B cell (primary cell): ENCODE measurements around the gene ANKRD61. TPM values are rescaled to one million over a fixed set of nuclear protein-coding genes. Genes with fewer than 3 reads are reported as not detected.
"Not testable (repeated sequence)": the region's sequence is repeated elsewhere in the genome, so short reads cannot be mapped to it uniquely, and the experiment has no call there.

Source experiments
- ATAC-seq: fragments of 200-7000 bp; cut with Tn5 transposase; one replicate; pipeline ENCODE4 v1.10.0; 2021; ENCODE audit warnings: low read depth, mild to moderate bottlenecking, moderate number of reproducible peaks, moderate library complexity
- CTCF ChIA-PET: fragments of 350-600 bp; sonication (Branson Sonifier 250); formaldehyde crosslinking; loops from one replicate; lab custom pipeline; 2021; ENCODE audit warnings: antibody characterized with exemption, inconsistent platforms; lab: Charles Lee
- POLR2A ChIA-PET: fragments of 350-600 bp; sonication (Branson Sonifier 250); formaldehyde crosslinking; loops from one replicate; lab custom pipeline; 2021; ENCODE audit warnings: antibody characterized with exemption; lab: Charles Lee
- DNase-seq: peaks from one replicate; pipeline ENCODE4 v3.0.0; 2013
- H2AFZ ChIP-seq: 2 replicates; pipeline ENCODE4 v1.6.1; 2012; ENCODE audit warnings: mild to moderate bottlenecking, low read depth, low read length; ENCODE audit not compliant: insufficient read depth, poor library complexity, severe bottlenecking
- H3K27ac ChIP-seq, 2 donors: 1 replicate in 1 of 2; 2 replicates in 1 of 2; pipeline ENCODE4 v1.5.1; 2012 to 2013; ENCODE audit warnings: low read length in 2 of 2, mild to moderate bottlenecking in 2 of 2, moderate library complexity in 1 of 2
- H3K27me3 ChIP-seq, 4 experiments: fragments of 200-600 bp in 1 of 4; sonication (generic) in 1 of 4; replicated peaks in 1 of 4; 1 replicate in 2 of 4; 2 replicates in 2 of 4; pipeline versions ENCODE4 v1.6.1 to v1.7.0; 2013 to 2016; ENCODE audit warnings: low read length in 3 of 4, mild to moderate bottlenecking in 2 of 4, mixed read lengths in 1 of 4, moderate library complexity in 1 of 4; ENCODE audit not compliant: insufficient read depth in 4 of 4, control insufficient read depth in 3 of 4; ENCODE audit errors: control extremely low read depth in 1 of 4
- H3K36me3 ChIP-seq, 2 experiments: replicated peaks in 1 of 2; 1 replicate in 1 of 2; 2 replicates in 1 of 2; pipeline versions ENCODE4 v1.6.1 to v1.7.1; 2013; ENCODE audit warnings: low read length in 1 of 2; ENCODE audit not compliant: insufficient read depth in 2 of 2, control insufficient read depth in 1 of 2; ENCODE audit errors: control extremely low read depth in 1 of 2, extremely low read depth in 1 of 2
- H3K4me1 ChIP-seq, 2 donors: fragments of 200-600 bp in 1 of 2; sonication (generic) in 1 of 2; 1 replicate in 1 of 2; 2 replicates in 1 of 2; pipeline versions ENCODE4 v1.5.1 to v1.6.1; 2013 to 2017; ENCODE audit warnings: low read length in 2 of 2; ENCODE audit not compliant: control insufficient read depth in 2 of 2, insufficient read depth in 2 of 2
- H3K4me2 ChIP-seq: replicated peaks from 2 replicates; pipeline ENCODE3; 2012; ENCODE audit warnings: mild to moderate bottlenecking, low read depth, low read length; ENCODE audit not compliant: poor library complexity, severe bottlenecking
- H3K4me3 ChIP-seq, 5 experiments: fragments of 200-600 bp in 1 of 5; sonication (generic) in 1 of 5; 1 replicate in 3 of 5; 2 replicates in 2 of 5; pipeline versions ENCODE4 v1.5.1 to v1.7.0; 2011 to 2016; ENCODE audit warnings: low read length in 4 of 5, mild to moderate bottlenecking in 4 of 5, low read depth in 2 of 5, control low read depth in 1 of 5, moderate library complexity in 1 of 5; ENCODE audit not compliant: insufficient read depth in 1 of 5; ENCODE audit errors: control extremely low read depth in 1 of 5, extremely low read depth in 1 of 5
- H3K79me2 ChIP-seq: fragments of 200-600 bp; sonication (generic); one replicate; pipeline ENCODE4 v1.6.0; 2016; ENCODE audit warnings: low read length; ENCODE audit not compliant: control insufficient read depth, insufficient read depth
- H3K9ac ChIP-seq: fragments of 200-600 bp; sonication (generic); 2 replicates; pipeline ENCODE4 v1.6.1; 2017; ENCODE audit warnings: mild to moderate bottlenecking, low read length, moderate library complexity
- H3K9me3 ChIP-seq, 3 donors: one replicate each; pipeline versions ENCODE4 v1.6.1 to v1.7.1; 2013; ENCODE audit warnings: low read length in 2 of 3; ENCODE audit not compliant: control insufficient read depth in 2 of 3, insufficient read depth in 1 of 3; ENCODE audit errors: control extremely low read depth in 1 of 3
- H4K20me1 ChIP-seq: 2 replicates; pipeline ENCODE4 v1.6.0; 2012; ENCODE audit warnings: mild to moderate bottlenecking, low read length; ENCODE audit not compliant: insufficient read depth, control insufficient read depth, poor library complexity, severe bottlenecking
- H3K27ac Mint-ChIP-seq: one replicate; pipeline ENCODE4 v1.8.0; 2021; ENCODE audit warnings: mixed read lengths
- H3K27me3 Mint-ChIP-seq: one replicate; pipeline ENCODE4 v1.8.0; 2021; ENCODE audit warnings: mixed read lengths
- H3K4me1 Mint-ChIP-seq: one replicate; pipeline ENCODE4 v1.8.0; 2021; ENCODE audit warnings: mixed read lengths
- H3K4me3 Mint-ChIP-seq: one replicate; pipeline ENCODE4 v1.8.0; 2021; ENCODE audit warnings: mixed read lengths
- H3K9me3 Mint-ChIP-seq: one replicate; pipeline ENCODE4 v1.8.0; 2022; ENCODE audit warnings: mixed read lengths; ENCODE audit not compliant: insufficient read depth
- EZH2 ChIP-seq: IDR thresholded peaks from 2 replicates; pipeline ENCODE4 v1.6.1; 2012; ENCODE audit warnings: borderline replicate concordance, low read depth, mild to moderate bottlenecking, moderate library complexity, low read length; ENCODE audit not compliant: insufficient read depth, poor library complexity, severe bottlenecking
- WGBS: methylation state at CpG from one replicate; pipeline ENCODE4 v1.1.5; 2013; ENCODE audit warnings: missing lambda C conversion rate; ENCODE audit not compliant: insufficient coverage; 5-methylcytosine and 5-hydroxymethylcytosine counted together
- intact Hi-C: fragments of 100-400 bp; cut with micrococcal nuclease; formaldehyde crosslinking; loops from one replicate; pipeline ENCODE4 v1.10.0; 2022
- polyA plus RNA-seq: library from polyadenylated mRNA; depleted of rRNA; stranded (reverse); fragments of >200 nt; gene quantifications from 2 replicates; pipeline ENCODE4 v1.2.3, GENCODE V29; 2012
- total RNA-seq, 2 donors: library from RNA; stranded (reverse); fragments of 120-200 nt in 1 of 2; gene quantifications; 1 replicate in 1 of 2; 2 replicates in 1 of 2; pipeline versions ENCODE4 v1.2.3 to v1.2.4, GENCODE V29; 2013 to 2022
- TF ChIP-seq, protein P1 (sequence below): fragments of 200-600 bp; IDR thresholded peaks from one replicate; pipeline ENCODE4 v1.8.0; 2022; ENCODE audit warnings: antibody characterized with exemption, mild to moderate bottlenecking

ANKRD61 gene
- total and polyA plus RNA-seq, 2 donors (not counting 1 experiment from before 2014, with no cell fraction given) = 0.13 TPM; not detected in 1

DNA sequence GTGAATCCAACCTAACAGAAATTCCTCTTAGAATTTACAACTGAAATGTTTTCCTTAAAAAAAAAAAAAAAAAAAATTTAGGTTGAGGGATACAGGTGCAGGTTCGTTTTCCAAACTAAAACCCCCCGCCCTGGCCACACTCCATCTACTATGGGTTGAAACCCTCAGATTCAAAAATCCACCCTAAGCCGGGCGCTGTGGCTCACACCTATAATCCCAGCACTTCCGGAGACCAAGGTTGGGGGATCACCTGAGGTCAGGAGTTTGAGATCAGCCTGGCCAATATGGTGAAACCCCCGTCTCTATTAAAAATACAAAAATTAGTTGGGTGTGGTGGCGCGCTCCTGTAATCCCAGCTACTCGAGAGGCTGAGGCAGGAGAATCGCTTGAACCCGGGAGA lies 28.8 kb downstream of the ANKRD61 start:
- H3K9me3 Mint-ChIP-seq, H3K27me3 Mint-ChIP-seq, H3K27ac Mint-ChIP-seq, H3K4me2 ChIP-seq, H3K4me3 Mint-ChIP-seq, H3K9me3 ChIP-seq, POLR2A ChIA-PET, H3K4me3 ChIP-seq, H3K36me3 ChIP-seq, DNase-seq, H3K27ac ChIP-seq, ATAC-seq, H3K9ac ChIP-seq, intact Hi-C loops, H3K27me3 ChIP-seq: not testable (repeated sequence)
- WGBS = 100% methylated on average over 7 of the region's 11 CpGs
- H2AFZ ChIP-seq = peak overlapping the region; percentile 84
- H3K4me1 Mint-ChIP-seq = peaks cover 20% of the 10 kb centered on the region
- H3K79me2 ChIP-seq = peaks cover 39% of the 10 kb centered on the region
- CTCF ChIA-PET = interaction anchor here (1.3 kb wide), 1 partner anchor 263 kb away, joined by 4 read pairs; no protein-coding TSS in a partner anchor
- H3K4me1 ChIP-seq = peaks cover 12 to 19% of the 10 kb centered on the region in 2 donors
- H4K20me1 ChIP-seq = peaks cover 12% of the 10 kb centered on the region

DNA sequence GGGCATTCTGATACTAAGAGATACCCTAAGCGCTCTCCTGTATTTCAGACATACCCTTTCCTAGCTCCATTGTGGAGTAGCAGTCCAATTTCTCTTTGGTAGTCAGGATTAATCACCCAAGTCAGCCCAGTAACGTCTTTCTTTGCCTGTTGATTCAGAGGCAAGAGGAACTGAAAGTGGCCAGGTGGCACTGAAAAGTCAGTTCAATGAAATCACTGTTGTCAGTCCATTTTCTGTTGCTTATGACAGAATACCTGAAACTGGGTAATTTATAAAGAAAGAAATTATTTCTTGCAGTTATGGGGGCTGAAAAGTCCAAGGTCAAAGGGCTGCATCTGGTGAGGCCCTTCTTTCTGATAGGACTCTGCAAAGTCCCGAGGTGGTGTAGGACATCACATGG lies 40.2 kb downstream of the ANKRD61 start:
- WGBS = 0% methylated on average over 1 of the region's 3 CpGs
- H3K79me2 ChIP-seq = no peaks in the 10 kb centered on the region
- Mint-ChIP-seq H3K27me3 (no peaks in the 10 kb centered on the region), H3K9me3 (no peaks in the 10 kb centered on the region), H3K4me1 (peaks cover 9% of the 10 kb centered on the region), H3K27ac (peak overlapping the region; percentile 18), H3K4me3 (no peak overlapping the region)
- peak overlapping the region; percentile 39 for H3K4me2 ChIP-seq
- TF ChIP-seq, protein P1, sequence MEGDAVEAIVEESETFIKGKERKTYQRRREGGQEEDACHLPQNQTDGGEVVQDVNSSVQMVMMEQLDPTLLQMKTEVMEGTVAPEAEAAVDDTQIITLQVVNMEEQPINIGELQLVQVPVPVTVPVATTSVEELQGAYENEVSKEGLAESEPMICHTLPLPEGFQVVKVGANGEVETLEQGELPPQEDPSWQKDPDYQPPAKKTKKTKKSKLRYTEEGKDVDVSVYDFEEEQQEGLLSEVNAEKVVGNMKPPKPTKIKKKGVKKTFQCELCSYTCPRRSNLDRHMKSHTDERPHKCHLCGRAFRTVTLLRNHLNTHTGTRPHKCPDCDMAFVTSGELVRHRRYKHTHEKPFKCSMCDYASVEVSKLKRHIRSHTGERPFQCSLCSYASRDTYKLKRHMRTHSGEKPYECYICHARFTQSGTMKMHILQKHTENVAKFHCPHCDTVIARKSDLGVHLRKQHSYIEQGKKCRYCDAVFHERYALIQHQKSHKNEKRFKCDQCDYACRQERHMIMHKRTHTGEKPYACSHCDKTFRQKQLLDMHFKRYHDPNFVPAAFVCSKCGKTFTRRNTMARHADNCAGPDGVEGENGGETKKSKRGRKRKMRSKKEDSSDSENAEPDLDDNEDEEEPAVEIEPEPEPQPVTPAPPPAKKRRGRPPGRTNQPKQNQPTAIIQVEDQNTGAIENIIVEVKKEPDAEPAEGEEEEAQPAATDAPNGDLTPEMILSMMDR = no peak
- TF ChIP-seq EZH2 = no peak
- H2AFZ ChIP-seq = peak overlapping the region; percentile 41
- H3K27me3 ChIP-seq = no peaks in the 10 kb centered on the region
- no peaks in the 10 kb centered on the region for H3K36me3 ChIP-seq
- intact Hi-C loops = no loop called here
- DNase-seq (peak; percentile 71), ATAC-seq (peak; percentile 92)
- peaks cover 9 to 11% of the 10 kb centered on the region in 2 donors for H3K4me1 ChIP-seq
- H3K27ac ChIP-seq = peak overlapping the region; percentile 5 to 29
- ChIA-PET POLR2A (interaction anchor here (0.7 kb wide), 1 partner anchor 31 kb away, joined by 3 read pairs; no protein-coding TSS in a partner anchor), CTCF (no interaction called here)
- H4K20me1 ChIP-seq = no peaks in the 10 kb centered on the region
- no peak overlapping the region for H3K4me3 ChIP-seq
- no peaks in the 10 kb centered on the region for H3K9me3 ChIP-seq
- no peak overlapping the region for H3K9ac ChIP-seq
